Calu3 (cell line): ENCODE results near the gene NTRK1. TPM values are rescaled to one million over a fixed set of nuclear protein-coding genes. Genes with fewer than 3 reads are reported as not detected.

Experiments used
- BruUV-seq: library from RNA; stranded (reverse); fragments of 400-500 nt; replicated peaks from 2 replicates; lab custom pipeline; 2021; lab: Mats Ljungman, UMichigan
- CTCF ChIA-PET: fragments of 300-600 bp; sonication (Branson Sonifier 250); formaldehyde crosslinking; loops from one replicate; lab custom pipeline; 2022; ENCODE audit warnings: antibody characterized with exemption; lab: Charles Lee
- DNase-seq: peaks from one replicate; pipeline ENCODE4 v3.0.0; 2022
- H3K27ac Mint-ChIP-seq: one replicate; pipeline ENCODE4 v1.8.0; 2022; ENCODE audit warnings: mixed read lengths; ENCODE audit not compliant: unreplicated experiment
- H3K27me3 Mint-ChIP-seq: one replicate; pipeline ENCODE4 v1.8.0; 2022; ENCODE audit warnings: mixed read lengths; ENCODE audit not compliant: unreplicated experiment
- H3K36me3 Mint-ChIP-seq: one replicate; pipeline ENCODE4 v1.8.0; 2022; ENCODE audit warnings: mild to moderate bottlenecking, moderate library complexity, mixed read lengths; ENCODE audit not compliant: insufficient read depth, unreplicated experiment
- H3K4me1 Mint-ChIP-seq: one replicate; pipeline ENCODE4 v1.8.0; 2022; ENCODE audit warnings: mild to moderate bottlenecking, low read depth, mixed read lengths; ENCODE audit not compliant: unreplicated experiment
- H3K4me3 Mint-ChIP-seq: one replicate; pipeline ENCODE4 v1.8.0; 2022; ENCODE audit warnings: mild to moderate bottlenecking, low read depth, moderate library complexity, mixed read lengths; ENCODE audit not compliant: unreplicated experiment
- H3K9me3 Mint-ChIP-seq: one replicate; pipeline ENCODE4 v1.8.0; 2022; ENCODE audit warnings: low read depth, mixed read lengths; ENCODE audit not compliant: unreplicated experiment
- CTCF ChIP-seq: fragments of 200-600 bp; IDR thresholded peaks from one replicate; pipeline ENCODE4 v1.8.0; 2022; ENCODE audit warnings: antibody characterized with exemption; ENCODE audit not compliant: unreplicated experiment
- intact Hi-C: fragments of 100-400 bp; cut with micrococcal nuclease; formaldehyde crosslinking; loops from one replicate; pipeline ENCODE4 v1.10.0; 2022; ENCODE audit not compliant: unreplicated experiment
- total RNA-seq: library from RNA; stranded (reverse); gene quantifications from 2 replicates; pipeline ENCODE4 v1.2.3, GENCODE V29; 2022

Gene NTRK1
- total RNA-seq, 1 experiment from 2014 or later = not detected

GRCh38 chr1:156813750-156814570 lies 46.7 kb upstream of the NTRK1 start:
- TF ChIP-seq CTCF = peak; percentile 35
- H3K27ac Mint-ChIP-seq = peak overlapping the region; percentile 3
- CTCF ChIA-PET = interaction anchor here (0.6 to 1.0 kb wide), 4 partner anchors 46 to 1166 kb away, joined by 3 to 13 read pairs (median 3); partner anchors contain the start of genes INSRR and NTRK1
- no peaks in the 10 kb centered on the region for H3K9me3 Mint-ChIP-seq
- peak overlapping the region; percentile 62 for H3K4me3 Mint-ChIP-seq
- intact Hi-C loops = no loop called here
- DNase-seq = peak; percentile 60
- H3K36me3 Mint-ChIP-seq = peaks cover 7% of the 10 kb centered on the region
- TSS peak; percentile 82 for BruUV-seq
- peaks cover 16% of the 10 kb centered on the region for H3K4me1 Mint-ChIP-seq
- peaks cover 34% of the 10 kb centered on the region for H3K27me3 Mint-ChIP-seq

GRCh38 chr1:156814571-156815260 lies 45.9 kb upstream of the NTRK1 start:
- CTCF ChIA-PET = interaction anchor here (0.7 to 1.0 kb wide), 3 partner anchors 45 to 113 kb away, joined by 3 to 13 read pairs (median 3); partner anchors contain the start of genes INSRR and NTRK1
- Mint-ChIP-seq H3K27ac (peak overlapping the region; percentile 3), H3K36me3 (peaks cover 7% of the 10 kb centered on the region), H3K4me1 (peaks cover 16% of the 10 kb centered on the region), H3K4me3 (peak overlapping the region; percentile 62), H3K9me3 (no peaks in the 10 kb centered on the region), H3K27me3 (peaks cover 39% of the 10 kb centered on the region)
- intact Hi-C loops = no loop called here
- DNase-seq = peak; percentile 55
- no TSS peak for BruUV-seq
- TF ChIP-seq CTCF = no peak

- Mint-ChIP-seq H3K4me3 (no peak overlapping the region), H3K27me3 (peaks cover 45% of the 10 kb centered on the region), H3K4me1 (peaks cover 16% of the 10 kb centered on the region), H3K9me3 (no peaks in the 10 kb centered on the region), H3K36me3 (peaks cover 7% of the 10 kb centered on the region), H3K27ac (no peak overlapping the region)
- no TSS peak for BruUV-seq
- intact Hi-C loops = no loop called here
- no peak for TF ChIP-seq CTCF
- no peak for DNase-seq
- CTCF ChIA-PET = interaction anchor here (0.6 kb wide), 1 partner anchor 13 kb away, joined by 3 read pairs; no protein-coding TSS in a partner anchor
These were observed 45.3 kb upstream of the NTRK1 start for GRCh38 chr1:156815307-156815826.

GRCh38 chr1:156815961-156816422 lies 44.7 kb upstream of the NTRK1 start:
- Mint-ChIP-seq H3K27ac (no peak overlapping the region), H3K4me1 (peaks cover 16% of the 10 kb centered on the region), H3K36me3 (peaks cover 7% of the 10 kb centered on the region), H3K27me3 (peaks cover 47% of the 10 kb centered on the region), H3K9me3 (no peaks in the 10 kb centered on the region), H3K4me3 (no peak overlapping the region)
- BruUV-seq = no TSS peak
- no peak for TF ChIP-seq CTCF
- CTCF ChIA-PET = interaction anchor here (0.6 kb wide), 1 partner anchor 13 kb away, joined by 3 read pairs; no protein-coding TSS in a partner anchor
- intact Hi-C loops = no loop called here
- DNase-seq = no peak
